ENCODE results near the gene SQOR. TPM values are rescaled to one million over a fixed set of nuclear protein-coding genes. Genes with fewer than 3 reads are reported as not detected.
A peak's percentile ranks its signal among the peaks of the same experiment; 100 is the strongest.

Gene SQOR
- total and polyA plus RNA-seq, 2 experiments from 2014 or later: 0.73 to 0.95 TPM

GRCh38 chr15:45640616-45641015, 5.8 kb downstream of the SQOR start:
- peaks cover 61% of the 10 kb centered on the region for H3K27me3 ChIP-seq
- no peaks in the 10 kb centered on the region for H3K36me3 ChIP-seq
- DNase-seq (ENCODE audit: low read depth in 1 of 2, low spot score in 1 of 2): peak in 1 of 2 donors; percentile 74
- TF ChIP-seq, protein P1, sequence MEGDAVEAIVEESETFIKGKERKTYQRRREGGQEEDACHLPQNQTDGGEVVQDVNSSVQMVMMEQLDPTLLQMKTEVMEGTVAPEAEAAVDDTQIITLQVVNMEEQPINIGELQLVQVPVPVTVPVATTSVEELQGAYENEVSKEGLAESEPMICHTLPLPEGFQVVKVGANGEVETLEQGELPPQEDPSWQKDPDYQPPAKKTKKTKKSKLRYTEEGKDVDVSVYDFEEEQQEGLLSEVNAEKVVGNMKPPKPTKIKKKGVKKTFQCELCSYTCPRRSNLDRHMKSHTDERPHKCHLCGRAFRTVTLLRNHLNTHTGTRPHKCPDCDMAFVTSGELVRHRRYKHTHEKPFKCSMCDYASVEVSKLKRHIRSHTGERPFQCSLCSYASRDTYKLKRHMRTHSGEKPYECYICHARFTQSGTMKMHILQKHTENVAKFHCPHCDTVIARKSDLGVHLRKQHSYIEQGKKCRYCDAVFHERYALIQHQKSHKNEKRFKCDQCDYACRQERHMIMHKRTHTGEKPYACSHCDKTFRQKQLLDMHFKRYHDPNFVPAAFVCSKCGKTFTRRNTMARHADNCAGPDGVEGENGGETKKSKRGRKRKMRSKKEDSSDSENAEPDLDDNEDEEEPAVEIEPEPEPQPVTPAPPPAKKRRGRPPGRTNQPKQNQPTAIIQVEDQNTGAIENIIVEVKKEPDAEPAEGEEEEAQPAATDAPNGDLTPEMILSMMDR (IDR thresholded peaks at IDR 0.05; ENCODE audit: low read depth, low read length): no peak
- no peaks in the 10 kb centered on the region for H3K9me3 ChIP-seq (ENCODE audit: low read depth)
- H3K27ac ChIP-seq: no peak overlapping the region
- no peak overlapping the region for H3K4me3 ChIP-seq
- no peaks in the 10 kb centered on the region for H3K4me1 ChIP-seq (ENCODE audit: low read depth)

DNA sequence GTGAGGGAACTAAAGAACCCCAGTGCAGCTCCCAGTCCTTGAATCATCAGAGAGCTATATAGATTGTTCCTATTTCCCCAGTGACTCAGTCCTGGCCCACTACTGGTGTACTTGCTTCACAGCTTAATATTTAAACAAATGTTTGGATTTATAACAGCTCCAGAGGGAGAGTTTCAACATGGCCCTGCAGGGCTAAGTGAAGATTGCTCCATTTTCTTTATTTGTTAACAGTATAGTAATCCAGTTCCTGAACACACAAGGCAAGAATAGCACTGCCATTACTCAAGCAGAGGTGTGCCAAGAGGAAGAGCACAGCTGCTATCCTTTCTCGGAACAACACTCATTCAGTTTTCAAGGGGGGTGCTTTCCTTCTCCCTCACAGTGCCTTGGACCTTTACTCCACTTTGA, 6.5 kb downstream of the SQOR start:
- TF ChIP-seq, protein P1 (IDR thresholded peaks at IDR 0.05; ENCODE audit: low read depth, low read length): peak; percentile 6
- no peaks in the 10 kb centered on the region for H3K36me3 ChIP-seq
- H3K4me1 ChIP-seq (ENCODE audit: low read depth): no peaks in the 10 kb centered on the region
- no peak overlapping the region for H3K4me3 ChIP-seq
- no peaks in the 10 kb centered on the region for H3K9me3 ChIP-seq (ENCODE audit: low read depth)
- H3K27ac ChIP-seq: no peak overlapping the region
- peak in 1 of 2 donors; percentile 87 for DNase-seq (ENCODE audit: low read depth in 1 of 2, low spot score in 1 of 2)
- H3K27me3 ChIP-seq: peaks cover 53% of the 10 kb centered on the region

DNA sequence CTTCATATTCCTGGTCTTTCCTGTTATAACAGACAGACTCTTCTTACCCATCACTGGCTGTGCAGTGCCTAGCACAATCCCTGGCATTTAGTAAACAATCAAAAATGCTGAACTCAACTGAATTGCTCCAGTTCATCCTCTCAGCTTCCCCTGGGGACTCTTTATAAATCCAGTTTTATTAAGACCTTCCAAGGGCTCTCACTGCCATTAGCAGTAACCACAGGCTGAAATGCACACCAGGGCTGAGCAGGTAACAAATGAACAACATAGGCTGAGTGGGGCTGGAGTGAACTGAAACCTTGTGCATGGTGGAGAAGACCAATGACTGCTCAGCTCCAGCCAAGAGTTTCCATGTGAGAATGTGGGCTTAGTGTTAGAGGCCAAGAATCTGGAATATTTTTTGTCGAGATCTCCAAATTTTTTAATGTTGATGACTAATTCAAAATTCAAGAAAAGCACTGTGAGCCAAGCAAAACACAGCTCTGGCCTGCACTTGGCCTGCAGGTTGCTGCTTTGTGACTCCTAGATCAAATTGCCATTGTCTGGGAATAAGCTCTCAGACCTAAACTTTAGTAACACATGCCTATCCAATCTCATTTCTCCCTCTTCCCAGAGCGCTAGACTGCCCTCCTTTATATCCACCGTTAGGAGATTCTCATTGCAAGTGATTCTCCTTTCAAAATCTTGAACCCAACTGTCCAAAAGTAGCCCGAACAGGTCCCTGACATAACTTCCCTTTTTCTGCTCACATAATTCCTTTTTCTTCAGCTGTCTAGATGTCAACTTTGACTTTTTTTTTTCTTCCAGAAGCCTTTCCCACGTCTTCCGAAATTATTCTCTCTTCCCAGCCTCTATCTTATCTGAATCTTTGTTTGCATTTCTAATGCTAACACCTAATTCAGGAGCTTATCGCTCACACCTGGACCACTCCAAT, 7.4 kb downstream of the SQOR start:
- Histone ChIP-seq H3K9me3 (ENCODE audit: low read depth) (no peaks in the 10 kb centered on the region), H3K27ac (no peak overlapping the region), H3K36me3 (no peaks in the 10 kb centered on the region), H3K4me1 (ENCODE audit: low read depth) (no peaks in the 10 kb centered on the region), H3K4me3 (no peak overlapping the region), H3K27me3 (peaks cover 47% of the 10 kb centered on the region)
- TF ChIP-seq, protein P1 (IDR thresholded peaks at IDR 0.05; ENCODE audit: low read depth, low read length): no peak
- DNase-seq (ENCODE audit: low read depth in 1 of 2, low spot score in 1 of 2): peak in 1 of 2 donors; percentile 90

DNA sequence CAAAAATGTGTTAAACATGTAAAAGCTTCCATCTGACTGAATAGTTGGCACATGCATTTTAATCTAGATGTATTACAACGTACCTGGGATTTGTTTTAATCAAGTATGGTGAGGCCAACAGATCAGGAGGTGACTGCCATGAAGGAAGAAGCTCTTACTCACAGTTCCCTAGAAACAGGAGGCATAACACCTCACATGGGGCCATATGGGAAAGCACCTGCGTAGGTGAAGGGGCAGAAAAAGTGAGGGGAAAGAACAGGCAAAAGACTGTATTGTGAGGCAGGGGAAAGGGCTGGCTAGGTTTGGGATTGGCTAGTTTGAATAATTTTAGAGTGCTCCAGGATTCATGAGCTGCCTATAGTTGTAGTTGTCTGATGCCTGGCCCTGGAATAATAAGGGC, 9.6 kb downstream of the SQOR start:
- peaks cover 3% of the 10 kb centered on the region for H3K4me1 ChIP-seq (ENCODE audit: low read depth)
- H3K36me3 ChIP-seq: no peaks in the 10 kb centered on the region
- no peak overlapping the region for H3K4me3 ChIP-seq
- no peak overlapping the region for H3K27ac ChIP-seq
- H3K9me3 ChIP-seq (ENCODE audit: low read depth): no peaks in the 10 kb centered on the region
- H3K27me3 ChIP-seq: peaks cover 25% of the 10 kb centered on the region
- TF ChIP-seq, protein P1 (IDR thresholded peaks at IDR 0.05; ENCODE audit: low read depth, low read length): no peak
- no peak for DNase-seq (ENCODE audit: low read depth in 1 of 2, low spot score in 1 of 2)

DNA sequence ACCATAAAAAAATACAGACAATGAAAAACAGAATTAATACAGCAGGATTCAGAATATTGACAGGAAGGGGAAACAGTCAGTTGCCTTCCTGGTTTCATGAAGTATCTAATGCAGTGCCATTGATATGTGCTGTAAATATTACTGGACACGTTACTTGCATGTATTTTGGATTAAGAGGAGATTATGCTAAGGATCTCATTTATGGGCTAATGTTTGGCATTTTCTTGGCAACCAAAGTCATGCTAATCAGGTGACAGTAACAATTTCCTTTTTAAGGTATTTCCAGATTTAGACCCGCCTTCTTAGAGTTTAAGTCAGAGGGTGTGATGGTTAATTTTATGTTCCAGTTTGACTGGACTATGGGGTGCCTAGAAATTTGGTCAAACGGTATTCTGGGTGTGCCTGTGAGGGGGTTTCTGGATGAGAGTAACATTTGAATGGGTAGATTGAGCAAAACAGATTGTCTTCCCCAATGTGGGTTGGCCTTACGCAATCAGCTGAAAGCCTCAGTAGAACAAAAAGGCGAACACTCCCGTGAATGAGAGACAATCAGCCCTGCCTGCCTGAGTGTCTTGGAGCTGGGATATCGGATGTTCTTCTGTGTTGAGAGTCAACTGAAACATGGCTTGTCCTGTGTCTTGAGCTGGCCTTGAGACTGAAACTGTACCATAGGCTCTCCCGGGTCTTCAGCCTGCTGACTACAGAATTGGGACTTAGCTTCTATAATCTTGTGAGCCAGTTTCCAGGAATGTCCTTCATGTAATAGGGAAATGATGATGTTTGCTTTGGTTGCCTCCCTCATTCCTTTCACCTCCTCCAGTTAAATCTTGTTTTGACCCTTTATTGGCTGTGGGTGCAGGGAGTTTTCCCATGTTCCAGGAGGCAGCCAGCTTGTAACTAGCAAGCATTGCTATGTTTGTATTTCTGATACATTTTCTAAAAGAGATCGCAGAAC, 10.5 kb downstream of the SQOR start:
- H3K4me1 ChIP-seq (ENCODE audit: low read depth): peaks cover 3% of the 10 kb centered on the region
- H3K4me3 ChIP-seq: no peak overlapping the region
- DNase-seq (ENCODE audit: low read depth in 1 of 2, low spot score in 1 of 2): peak in 1 of 2 donors; percentile 91
- no peak overlapping the region for H3K27ac ChIP-seq
- TF ChIP-seq, protein P1 (IDR thresholded peaks at IDR 0.05; ENCODE audit: low read depth, low read length): no peak
- H3K27me3 ChIP-seq: peaks cover 16% of the 10 kb centered on the region
- no peaks in the 10 kb centered on the region for H3K9me3 ChIP-seq (ENCODE audit: low read depth)
- H3K36me3 ChIP-seq: no peaks in the 10 kb centered on the region
